GM19467 (cell line): ENCODE data around the gene ZIC1.

ENCODE experiments used
- ATAC-seq: cut with Tn5 transposase; IDR thresholded peaks from one replicate; pipeline ENCODE4 v1.9.1; 2021; ENCODE audit warnings: mild to moderate bottlenecking, moderate library complexity; ENCODE audit not compliant: unreplicated experiment

The ZIC1 gene

DNA sequence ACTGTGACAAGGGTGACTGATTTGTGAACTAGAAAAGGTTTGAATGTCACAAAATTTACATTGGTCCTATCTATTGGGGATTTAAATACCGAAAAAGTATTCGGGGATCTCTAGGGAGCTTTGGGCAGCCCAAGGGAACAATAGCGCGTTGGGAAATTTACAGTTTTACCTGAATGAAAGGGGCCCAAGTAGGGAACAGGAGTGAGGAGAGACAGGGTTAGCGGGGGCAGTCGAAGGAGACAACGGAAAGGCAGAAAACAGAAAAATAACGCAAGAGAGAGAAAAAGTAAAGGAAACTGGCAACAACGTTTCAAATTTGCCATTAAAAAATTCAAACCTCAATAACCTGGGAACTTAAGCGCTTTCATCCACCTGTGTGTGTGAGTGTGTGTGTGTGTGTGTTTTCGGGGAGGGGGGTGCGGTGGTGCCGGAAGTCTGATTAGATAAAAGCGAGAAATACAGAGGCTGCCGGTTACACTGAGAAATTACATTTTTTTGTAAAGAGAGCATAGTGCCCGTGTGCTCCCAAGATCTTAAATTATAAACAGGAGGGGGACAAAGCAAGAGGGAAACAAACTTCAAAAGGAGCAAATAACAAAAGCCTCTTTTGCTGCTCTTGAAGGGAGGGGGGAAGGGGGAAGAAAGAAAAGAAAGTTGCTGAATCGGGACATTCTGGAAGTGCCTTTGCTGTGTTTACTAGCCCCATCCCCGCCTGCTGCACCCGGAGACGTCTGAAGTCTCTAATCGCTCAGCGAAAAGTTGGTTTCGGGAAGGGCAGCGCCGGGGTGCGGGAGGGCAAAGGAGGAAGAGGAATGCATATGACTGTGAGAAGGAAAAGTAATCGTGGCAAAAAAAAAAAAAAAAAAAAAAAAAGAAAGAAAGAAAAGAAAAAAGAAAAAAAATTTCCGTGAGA, 721 bp upstream of the ZIC1 start:
- ATAC-seq = no peak

DNA sequence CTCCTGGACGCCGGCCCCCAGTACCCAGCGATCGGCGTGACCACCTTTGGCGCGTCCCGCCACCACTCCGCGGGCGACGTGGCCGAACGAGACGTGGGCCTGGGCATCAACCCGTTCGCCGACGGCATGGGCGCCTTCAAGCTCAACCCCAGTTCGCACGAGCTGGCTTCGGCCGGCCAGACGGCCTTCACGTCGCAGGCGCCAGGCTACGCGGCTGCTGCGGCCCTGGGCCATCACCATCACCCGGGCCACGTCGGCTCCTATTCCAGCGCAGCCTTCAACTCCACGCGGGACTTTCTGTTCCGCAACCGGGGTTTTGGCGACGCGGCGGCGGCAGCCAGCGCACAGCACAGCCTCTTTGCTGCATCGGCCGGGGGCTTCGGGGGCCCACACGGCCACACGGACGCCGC, 956 bp downstream of the ZIC1 start:
- ATAC-seq = no peak

DNA sequence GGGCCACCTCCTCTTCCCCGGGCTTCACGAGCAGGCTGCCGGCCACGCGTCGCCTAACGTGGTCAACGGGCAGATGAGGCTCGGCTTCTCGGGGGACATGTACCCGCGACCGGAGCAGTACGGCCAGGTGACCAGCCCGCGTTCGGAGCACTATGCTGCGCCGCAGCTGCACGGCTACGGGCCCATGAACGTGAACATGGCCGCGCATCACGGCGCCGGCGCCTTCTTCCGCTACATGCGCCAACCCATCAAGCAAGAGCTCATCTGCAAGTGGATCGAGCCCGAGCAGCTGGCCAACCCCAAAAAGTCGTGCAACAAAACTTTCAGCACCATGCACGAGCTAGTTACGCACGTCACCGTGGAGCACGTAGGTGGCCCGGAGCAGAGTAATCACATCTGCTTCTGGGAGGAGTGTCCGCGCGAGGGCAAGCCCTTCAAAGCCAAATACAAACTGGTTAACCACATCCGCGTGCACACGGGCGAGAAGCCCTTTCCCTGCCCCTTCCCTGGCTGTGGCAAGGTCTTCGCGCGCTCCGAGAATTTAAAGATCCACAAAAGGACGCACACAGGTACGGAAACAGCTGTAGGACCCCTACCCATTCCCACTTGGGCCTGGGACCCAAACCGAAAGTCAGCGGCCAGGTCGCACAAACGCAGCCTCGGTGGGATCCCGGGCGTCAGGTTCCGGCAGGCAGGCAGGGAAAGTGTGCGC, 1.5 kb downstream of the ZIC1 start:
- ATAC-seq = no peak

DNA sequence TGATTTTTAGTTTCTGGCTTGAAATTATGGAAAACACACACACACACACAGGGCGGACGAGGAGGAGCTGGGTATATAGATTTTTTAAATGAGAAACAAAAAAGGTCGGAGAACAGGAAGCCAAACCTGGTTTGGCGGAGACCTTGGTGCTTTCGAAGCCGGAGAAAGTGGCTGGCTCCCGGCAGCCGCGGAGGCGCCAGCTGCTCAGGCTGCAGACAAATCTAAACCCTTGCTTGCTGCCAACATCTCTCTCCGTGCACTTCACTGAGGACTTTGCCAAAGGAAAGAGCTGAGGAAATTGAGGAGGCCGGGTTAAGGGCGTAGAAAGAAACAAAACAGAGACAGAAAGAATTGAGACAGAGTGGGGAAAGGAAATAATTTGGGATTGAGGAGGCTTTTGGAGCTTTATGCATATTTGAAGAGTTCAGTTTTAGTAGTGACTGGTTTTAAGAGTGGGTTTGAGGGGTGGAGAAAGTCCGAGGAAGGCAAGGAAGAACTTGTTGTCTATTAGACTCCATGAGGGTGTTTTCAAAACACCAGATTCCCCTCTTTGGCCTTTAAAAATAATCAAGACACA, 2.2 kb downstream of the ZIC1 start:
- no peak for ATAC-seq

DNA sequence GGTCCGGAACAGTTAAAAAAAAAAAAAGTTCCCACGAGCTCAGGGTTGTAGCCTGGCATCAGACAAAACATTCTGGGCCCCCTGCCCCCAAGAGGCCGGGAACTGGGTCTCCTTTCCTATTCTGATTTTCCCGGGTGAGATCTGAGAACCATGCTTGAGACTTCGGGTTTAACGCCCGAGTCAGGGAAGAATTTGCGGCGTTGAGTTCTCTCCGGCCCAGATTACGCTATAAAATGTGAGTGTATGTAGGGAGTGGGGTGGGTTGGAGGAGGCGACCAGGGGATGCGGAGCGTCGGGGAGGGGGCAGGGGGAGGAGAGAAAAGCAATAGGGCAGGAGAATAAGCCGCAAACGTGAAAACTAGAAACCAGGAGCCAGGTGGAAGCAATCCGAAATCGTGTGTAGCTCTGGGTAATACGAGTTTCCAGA, 2.7 kb downstream of the ZIC1 start:
- ATAC-seq = no peak

DNA sequence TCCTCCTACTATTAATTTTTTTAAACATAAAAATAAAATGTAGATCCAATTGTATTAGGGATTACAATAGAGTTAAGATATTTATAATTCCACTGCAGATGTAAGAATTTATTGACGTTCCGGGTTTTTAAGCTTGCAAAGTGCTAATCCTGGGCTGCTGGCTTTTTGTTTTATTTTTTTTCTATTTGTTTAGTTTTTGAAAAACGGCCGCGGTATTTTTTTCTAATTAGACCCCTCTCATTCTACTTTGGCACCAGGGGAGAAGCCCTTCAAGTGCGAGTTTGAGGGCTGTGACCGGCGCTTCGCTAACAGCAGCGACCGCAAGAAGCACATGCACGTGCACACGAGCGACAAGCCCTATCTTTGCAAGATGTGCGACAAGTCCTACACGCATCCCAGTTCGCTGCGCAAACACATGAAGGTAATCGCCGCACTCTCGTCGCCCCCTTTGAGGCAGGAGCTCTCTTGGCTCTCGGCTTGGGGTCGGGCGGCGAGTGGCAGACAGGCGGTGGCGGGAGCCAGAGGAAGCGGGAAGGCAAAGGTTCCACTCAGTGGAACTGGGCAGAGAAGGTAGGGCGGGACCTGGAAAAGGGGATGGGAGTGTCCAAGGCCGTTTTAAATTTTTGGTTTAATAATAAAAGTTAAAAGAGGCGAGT, 3.2 kb downstream of the ZIC1 start:
- no peak for ATAC-seq

DNA sequence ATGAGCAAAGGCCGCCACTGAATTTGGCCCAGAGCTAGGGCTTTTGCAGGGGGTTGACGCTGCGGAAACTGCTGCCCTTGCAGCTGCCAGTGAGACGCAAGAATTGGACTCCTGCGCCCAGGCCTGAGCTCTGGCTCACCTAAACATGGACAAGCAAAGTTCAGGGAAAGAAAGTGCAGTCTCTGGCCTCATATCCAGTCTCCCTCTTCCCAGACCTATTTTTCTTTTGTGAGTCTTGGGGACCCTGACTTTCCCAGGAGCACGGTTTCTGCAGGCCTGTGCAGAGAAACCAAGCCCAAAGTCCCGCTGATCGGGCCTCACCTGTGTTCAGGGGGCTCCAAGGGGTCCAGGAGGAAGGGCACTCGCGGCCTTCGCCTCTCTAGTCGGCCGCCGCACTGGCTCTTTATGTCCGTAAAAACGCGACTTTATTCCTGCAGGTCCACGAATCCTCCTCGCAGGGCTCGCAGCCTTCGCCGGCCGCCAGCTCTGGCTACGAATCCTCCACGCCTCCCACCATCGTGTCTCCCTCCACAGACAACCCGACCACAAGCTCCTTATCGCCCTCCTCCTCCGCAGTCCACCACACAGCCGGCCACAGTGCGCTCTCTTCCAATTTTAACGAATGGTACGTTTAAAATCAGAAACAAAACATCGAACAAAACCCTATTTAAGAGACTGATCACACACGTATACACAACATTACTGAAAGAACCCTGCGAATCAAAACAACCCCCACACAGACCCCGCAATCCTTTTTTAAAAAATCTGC, 3.9 kb downstream of the ZIC1 start:
- no peak for ATAC-seq

DNA sequence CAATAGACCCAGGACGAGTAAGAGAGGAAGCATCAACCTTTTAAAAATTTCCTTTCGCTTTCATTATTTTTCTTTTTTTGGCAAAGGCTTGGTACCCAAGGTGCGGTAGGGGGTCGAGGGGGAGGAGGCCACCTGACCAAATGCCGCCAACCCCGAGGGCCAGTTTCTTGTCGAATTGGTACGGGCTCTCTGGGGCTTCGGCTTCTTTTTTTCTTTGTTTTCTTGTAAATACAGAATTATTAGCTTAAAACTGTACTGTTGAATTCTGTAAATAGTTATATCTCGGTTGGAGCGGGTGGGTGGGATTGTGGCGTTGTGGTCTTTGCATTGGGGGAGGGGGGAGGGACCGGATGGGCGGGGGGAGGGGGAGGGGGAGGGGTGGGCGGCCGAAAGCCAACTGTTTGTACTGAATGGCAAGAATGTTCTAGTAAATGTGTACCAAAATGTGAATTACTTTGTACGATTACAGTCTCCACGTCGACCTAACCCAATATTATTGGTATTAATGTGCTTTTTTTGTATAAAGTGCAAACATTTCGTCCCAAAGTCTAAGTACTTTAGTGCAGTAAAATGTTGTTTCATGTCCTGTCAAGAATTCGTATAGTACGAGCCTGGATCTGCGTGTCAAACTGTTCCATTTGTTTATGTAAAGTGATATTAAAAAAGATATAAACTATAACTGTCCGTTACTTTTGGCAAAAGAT, 4.7 kb downstream of the ZIC1 start:
- no peak for ATAC-seq

DNA sequence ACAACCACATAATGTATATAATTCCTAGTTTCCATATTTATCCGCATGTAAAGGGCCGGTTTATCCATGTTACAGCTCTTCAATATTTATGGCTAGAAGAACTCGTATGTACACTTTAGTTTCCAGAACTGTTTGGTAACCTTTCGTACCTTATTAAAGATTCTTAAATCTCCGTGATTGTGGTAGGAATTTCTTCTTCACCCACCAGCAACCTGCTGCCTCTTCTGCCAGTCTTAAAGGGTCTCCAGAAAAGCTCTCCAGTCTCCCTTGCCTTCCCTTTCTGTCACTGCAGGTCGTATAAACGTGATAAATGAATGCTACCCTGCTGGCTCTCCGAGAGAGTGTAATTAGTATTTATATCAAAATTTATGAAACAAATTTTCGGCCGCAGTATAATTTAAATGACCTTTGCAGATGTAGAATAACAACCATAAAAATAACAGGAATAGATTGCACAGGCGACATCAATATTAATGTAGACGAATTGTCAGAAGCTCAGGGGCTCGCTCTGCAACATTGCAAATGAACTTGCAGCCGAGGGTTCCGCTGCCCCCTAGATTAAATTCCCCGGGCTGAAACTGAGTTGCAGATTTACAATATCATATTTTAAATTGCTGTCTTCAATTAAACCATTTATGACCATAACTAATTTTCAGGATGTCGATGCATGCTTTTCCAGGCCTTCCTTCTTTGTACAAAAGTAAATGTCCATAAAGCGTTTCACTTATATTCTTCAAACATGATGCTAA, 5.4 kb downstream of the ZIC1 start:
- no peak for ATAC-seq

DNA sequence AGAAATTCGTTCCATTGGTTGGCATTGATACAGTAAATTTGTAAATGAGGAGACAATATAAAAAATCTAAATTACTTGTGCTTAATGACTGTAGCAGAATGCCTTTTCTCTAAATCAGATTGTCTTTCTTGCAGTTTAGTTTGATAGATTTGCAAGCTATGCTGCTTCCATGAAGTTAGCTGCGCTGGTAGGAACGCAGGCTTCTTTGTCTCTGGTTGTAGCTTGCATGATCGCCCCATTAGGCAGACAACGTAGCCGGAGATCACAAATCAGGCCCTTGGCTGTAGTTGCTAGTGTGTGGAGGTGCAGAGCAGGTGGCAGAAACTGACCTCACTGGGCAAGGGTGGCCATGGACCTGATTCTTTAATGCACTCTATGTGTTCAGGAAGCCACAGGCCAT, 6.1 kb downstream of the ZIC1 start:
- ATAC-seq = no peak

DNA sequence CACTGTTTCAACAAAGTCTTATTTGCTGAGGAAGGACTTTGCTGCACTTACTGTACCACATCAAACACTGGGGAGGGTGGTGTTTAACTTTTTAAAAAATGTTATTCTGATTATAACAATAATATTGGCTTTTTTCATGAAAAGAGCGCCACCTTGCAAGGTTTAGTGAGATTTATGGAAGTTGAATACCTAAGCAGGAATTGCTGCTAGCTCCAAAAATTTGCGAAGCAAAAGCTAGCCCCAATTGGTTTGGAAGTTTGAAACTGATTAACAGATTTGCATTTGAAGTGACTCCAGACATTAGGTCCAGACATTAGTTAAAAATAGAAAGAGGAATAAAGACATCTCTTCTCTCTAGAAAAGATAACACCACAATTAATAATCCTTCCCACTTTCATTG, 6.7 kb downstream of the ZIC1 start:
- ATAC-seq = no peak

DNA sequence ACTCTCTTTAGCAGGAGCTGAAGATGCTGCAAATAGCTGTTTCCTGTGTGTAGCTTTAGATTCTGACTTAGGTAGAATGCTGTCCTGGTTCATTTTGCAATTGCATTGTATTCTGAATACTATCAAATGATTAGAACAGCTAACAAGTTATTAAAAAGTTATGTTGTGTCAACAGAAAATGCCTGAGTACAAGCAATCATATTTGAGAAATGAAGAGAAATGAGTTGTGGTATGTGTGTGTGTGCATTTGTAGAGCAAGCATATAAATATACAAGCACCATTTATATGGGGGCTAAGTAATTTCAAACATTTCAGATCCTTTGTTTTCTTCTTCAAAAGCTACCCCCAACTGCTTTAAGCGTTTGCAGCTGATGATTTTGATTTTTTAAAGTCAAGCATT, 7.8 kb downstream of the ZIC1 start:
- no peak for ATAC-seq

DNA sequence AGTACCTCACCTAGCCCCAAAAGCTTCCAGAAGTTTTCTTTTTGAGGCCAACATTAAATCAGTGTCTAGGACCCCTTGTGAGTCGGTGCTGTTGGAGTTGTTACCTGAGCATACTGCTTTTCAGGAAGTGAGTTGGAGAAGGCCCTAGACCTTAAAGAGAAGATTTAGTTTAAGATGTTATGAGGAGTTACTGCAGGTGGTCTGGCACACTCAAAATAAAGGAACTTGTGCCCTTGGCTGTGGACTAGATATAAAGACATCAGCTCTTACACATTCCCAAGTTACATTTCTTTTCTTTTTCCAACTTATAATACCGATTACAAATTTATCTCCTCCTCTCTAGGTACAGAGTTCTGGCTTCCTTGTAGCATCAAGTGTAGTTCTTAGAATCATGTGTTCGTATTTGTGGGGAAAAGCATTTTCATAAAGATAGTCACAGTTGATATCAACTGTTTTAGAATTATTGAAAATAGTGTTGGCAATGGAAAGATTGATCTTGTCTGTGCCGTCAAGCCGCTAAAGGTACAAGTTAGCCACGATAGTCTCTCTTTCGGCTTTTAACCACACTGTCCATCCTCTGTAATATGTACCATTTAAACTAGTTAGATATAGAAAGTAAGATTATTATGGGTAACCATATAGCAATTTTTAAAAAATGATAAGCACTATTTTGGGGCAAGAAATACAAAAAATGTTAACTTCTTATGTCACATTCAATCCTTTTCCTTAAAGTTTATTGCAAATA, 8.6 kb downstream of the ZIC1 start:
- ATAC-seq = no peak

DNA sequence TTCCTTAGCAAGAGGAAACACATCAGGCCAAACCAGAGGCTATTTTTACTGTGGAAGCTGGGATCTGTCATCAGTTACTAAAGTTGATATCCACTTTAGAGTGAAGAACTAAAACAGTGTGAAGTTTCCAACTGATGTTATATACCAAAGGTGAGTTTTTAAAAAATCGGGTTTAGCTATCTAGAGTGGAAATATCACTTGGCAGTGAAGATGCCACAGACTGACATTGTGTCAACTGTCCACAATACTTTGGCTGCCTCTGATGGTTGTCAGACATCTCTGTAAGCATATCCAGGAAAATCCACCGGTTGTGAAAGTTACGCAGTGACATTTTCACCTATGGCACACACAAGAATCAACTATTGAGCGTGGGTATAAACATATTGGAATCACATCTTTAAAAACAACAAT, 9.2 kb downstream of the ZIC1 start:
- ATAC-seq = no peak

DNA sequence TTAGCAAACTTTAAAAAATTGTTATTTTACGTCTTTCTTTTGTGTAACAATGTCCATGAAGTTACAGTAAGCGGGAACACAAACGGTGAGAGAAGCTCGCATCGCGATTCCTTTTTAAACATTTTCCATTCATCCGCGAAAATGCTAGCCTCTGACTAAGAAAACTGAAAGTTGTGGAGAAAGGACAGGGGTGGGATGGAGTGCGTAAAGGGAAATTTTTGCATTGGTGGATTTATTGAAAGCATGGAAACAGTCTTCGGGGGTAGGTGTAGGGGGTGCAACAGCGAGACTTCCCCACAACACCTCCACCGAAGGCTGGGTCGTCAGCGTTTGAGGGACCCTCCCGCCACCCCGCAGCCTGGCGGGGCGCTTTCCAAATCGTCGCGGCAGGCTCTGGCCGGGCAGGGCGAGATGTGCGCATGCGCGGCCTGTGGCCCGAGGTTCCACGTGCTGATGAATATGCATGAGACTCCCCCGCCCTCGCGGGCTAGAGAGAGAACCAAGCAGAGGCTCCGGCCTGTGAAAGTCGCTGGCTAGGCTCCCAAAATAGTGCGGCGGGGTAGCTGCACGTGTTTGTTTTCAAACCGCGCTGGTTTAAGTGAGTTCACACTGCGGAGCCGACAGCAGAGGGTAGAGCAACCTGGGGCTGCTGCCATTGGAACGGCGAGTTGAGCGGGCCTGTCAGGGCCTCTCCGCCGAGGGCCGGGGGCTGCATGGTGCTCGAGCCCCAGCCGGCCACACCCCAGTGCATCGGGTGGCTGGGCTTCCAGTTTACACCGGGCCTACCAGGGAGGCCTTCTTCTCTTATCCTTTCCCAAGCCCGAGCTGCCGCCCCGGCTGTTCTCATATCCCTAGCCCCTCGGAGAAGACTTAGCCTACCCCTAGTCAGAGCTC, 9.9 kb downstream of the ZIC1 start:
- ATAC-seq = no peak

DNA sequence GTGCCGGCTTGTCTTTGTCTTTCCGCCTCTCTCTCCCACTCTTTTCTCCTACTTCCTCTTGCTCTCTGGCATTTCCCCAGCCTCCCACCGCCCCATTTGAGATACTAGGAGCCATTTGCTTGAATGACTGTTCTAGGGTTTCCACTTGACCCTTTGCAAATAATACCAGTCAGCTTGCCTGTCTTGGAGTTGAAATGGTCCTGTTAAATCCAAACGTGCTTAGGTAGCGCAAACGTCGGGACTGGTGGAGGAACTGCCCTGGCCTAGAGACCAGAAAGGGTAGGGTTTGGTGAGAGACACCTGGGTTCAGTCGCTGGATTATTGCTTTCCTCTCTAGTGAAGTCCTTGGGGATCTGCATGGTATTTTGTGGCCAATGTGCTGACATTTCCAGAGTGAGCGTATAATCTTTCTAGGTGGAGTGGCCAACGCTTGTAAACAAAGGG, 10.6 kb downstream of the ZIC1 start:
- ATAC-seq = no peak

DNA sequence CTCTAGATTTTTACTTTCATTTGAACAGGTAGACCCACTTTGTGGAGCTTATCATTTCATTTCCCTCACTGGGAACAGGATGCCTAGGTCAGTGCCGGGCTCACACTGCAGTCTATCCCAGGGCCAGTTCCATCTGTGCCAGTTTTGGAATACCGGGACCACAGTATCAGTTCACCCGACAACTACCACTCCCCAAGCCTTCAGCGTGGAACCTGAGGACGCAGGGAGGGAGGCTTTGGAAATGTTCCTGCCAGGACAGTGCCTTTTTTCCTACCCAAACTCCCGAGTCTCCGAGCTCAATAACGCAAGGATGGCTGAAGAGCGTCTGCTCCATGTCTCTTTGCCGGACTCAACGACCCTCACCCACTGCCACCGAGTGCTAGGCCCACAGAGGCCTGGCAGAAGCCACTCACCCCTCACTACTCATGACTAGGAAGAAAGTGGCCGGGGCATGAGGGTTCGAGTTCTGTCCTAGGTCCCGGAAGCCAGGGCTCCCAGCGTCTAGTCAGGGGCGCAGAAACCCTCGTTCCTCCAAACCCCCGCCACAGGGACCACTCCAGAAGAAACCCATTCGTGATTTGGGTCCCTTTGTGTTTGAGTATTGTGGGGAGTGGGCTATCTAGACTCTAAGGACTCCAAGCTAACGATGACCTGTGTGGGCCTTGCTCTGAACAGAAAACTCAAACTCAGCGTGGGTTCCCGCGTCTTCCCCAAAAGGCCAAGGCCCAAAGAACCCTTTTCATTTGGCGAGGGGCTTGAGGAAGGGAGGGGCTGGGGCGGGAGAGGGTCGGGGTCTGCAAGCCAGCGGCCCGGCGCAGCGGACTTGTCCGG, 11.4 kb downstream of the ZIC1 start:
- no peak for ATAC-seq
